GM12878 (cell line): ENCODE data around the gene STK4. TPM values are rescaled to one million over a fixed set of nuclear protein-coding genes. Genes with fewer than 3 reads are reported as not detected.

Experiments used
- ATAC-seq: fragments of 200-7000 bp; cut with Tn5 transposase; 3 replicates; pipeline ENCODE4 v1.9.1; 2020; ENCODE audit warnings: mild to moderate bottlenecking, moderate library complexity
- BruUV-seq: library from RNA; stranded (reverse); fragments of 400-500 nt; replicated peaks from 2 replicates; lab custom pipeline; 2021; lab: Mats Ljungman, UMichigan
- CTCF ChIA-PET: fragments of 300-600 bp; sonication (Branson Sonifier 250); formaldehyde crosslinking; extraction: SDS; loops from one replicate; lab custom pipeline; 2021; ENCODE audit warnings: inconsistent platforms; lab: Yijun Ruan, JAX
- POLR2A ChIA-PET: fragments of 350-600 bp; formaldehyde crosslinking; extraction: SDS; loops from one replicate; lab custom pipeline; 2021; ENCODE audit warnings: inconsistent platforms; lab: Charles Lee
- RAD21 ChIA-PET: fragments of 300-600 bp; sonication (Branson Sonifier 250); formaldehyde crosslinking; loops from one replicate; lab custom pipeline; 2023; ENCODE audit warnings: antibody characterized with exemption; ENCODE audit not compliant: unreplicated experiment; lab: Charles Lee
- SMC1A ChIA-PET: fragments of 300-600 bp; sonication (Branson Sonifier 250); formaldehyde crosslinking; loops from one replicate; lab custom pipeline; 2023; ENCODE audit not compliant: unreplicated experiment, uncharacterized antibody; lab: Charles Lee
- DNase-seq: peaks from one replicate; pipeline ENCODE4 v3.0.0-alpha.2; 2011; ENCODE audit warnings: low read depth, low spot score
- FAIRE-seq: peaks from 3 replicates; lab custom pipeline; 2011; peaks lifted over from hg19 to GRCh38; lab: Jason Lieb, UNC
- H2AFZ ChIP-seq: 2 replicates; pipeline ENCODE4 v1.6.0; 2011; ENCODE audit warnings: low read depth, low read length, control low read depth; ENCODE audit not compliant: control insufficient read depth
- H3K27ac ChIP-seq: 2 replicates; pipeline ENCODE4 v1.5.1; 2011; ENCODE audit warnings: control low read depth; ENCODE audit not compliant: control insufficient read depth, insufficient read depth
- H3K27me3 ChIP-seq, 2 experiments: replicated peaks in 1 of 2; 2 replicates each; pipeline versions ENCODE4 v1.6.0 to v1.6.1; 2011; ENCODE audit warnings: low read length in 1 of 2; ENCODE audit not compliant: control insufficient read depth in 2 of 2, insufficient read depth in 2 of 2
- H3K36me3 ChIP-seq, 2 experiments: 2 replicates each; pipeline ENCODE4 v1.5.1; 2011; ENCODE audit warnings: low read length in 1 of 2; ENCODE audit not compliant: control insufficient read depth in 2 of 2, insufficient read depth in 2 of 2
- H3K4me1 ChIP-seq: 2 replicates; pipeline ENCODE4 v1.6.1; 2011; ENCODE audit warnings: mild to moderate bottlenecking, low read length, moderate library complexity, mixed read lengths; ENCODE audit not compliant: control insufficient read depth, insufficient read depth
- H3K4me2 ChIP-seq: 2 replicates; pipeline ENCODE4 v1.6.0; 2011; ENCODE audit warnings: control low read depth; ENCODE audit not compliant: control insufficient read depth, insufficient read depth
- H3K4me3 ChIP-seq: fragments of 200-600 bp; sonication (generic); 2 replicates; pipeline ENCODE4 v1.5.1; 2016
- H3K79me2 ChIP-seq: 2 replicates; pipeline ENCODE4 v1.6.0; 2011; ENCODE audit warnings: low read length; ENCODE audit not compliant: control insufficient read depth, insufficient read depth
- H3K9ac ChIP-seq: 2 replicates; pipeline ENCODE4 v1.8.0; 2011; ENCODE audit warnings: low read length, control low read depth, mixed read lengths; ENCODE audit not compliant: control insufficient read depth, insufficient read depth
- H3K9me3 ChIP-seq: replicated peaks from 3 replicates; pipeline ENCODE4 v1.5.1; 2011; ENCODE audit warnings: mild to moderate bottlenecking, low read length; ENCODE audit not compliant: control insufficient read depth, insufficient read depth
- H4K20me1 ChIP-seq: 2 replicates; pipeline ENCODE4 v1.6.0; 2011; ENCODE audit not compliant: control insufficient read depth, insufficient read depth
- ETV6 ChIP-seq, 2 experiments: fragments of 450-650 bp in 1 of 2; IDR thresholded peaks in 1 of 2; conservative IDR thresholded peaks in 1 of 2; 2 replicates each; pipeline ENCODE4 v1.6.1; 2014; ENCODE audit warnings: antibody characterized with exemption in 1 of 2, borderline replicate concordance in 1 of 2, low read depth in 1 of 2, mild to moderate bottlenecking in 1 of 2, moderate library complexity in 1 of 2
- POLR2A ChIP-seq: IDR thresholded peaks from 2 replicates; pipeline ENCODE4 v1.6.1; 2011; ENCODE audit warnings: low read depth, mild to moderate bottlenecking, low read length
- RAD21 ChIP-seq: IDR thresholded peaks from 2 replicates; pipeline ENCODE4 v1.6.1; 2011; ENCODE audit warnings: mild to moderate bottlenecking, low read depth, low read length, moderate library complexity; ENCODE audit not compliant: insufficient read depth
- RFX5 ChIP-seq: IDR thresholded peaks from 2 replicates; pipeline ENCODE4 v1.6.1; 2011; ENCODE audit warnings: low read depth, low read length, improper control_type of control experiment
- SMC3 ChIP-seq: IDR thresholded peaks from 2 replicates; pipeline ENCODE4 v1.6.1; 2011; ENCODE audit warnings: low read length, improper control_type of control experiment, borderline replicate concordance
- WGBS: methylation state at CpG from one replicate; pipeline ENCODE4 v1.1.6; 2016; ENCODE audit warnings: low lambda C conversion rate; ENCODE audit not compliant: insufficient replicate concordance, insufficient coverage; ENCODE audit errors: missing lambda C conversion rate; 5-methylcytosine and 5-hydroxymethylcytosine counted together
- in situ Hi-C: fragments of 300-500 bp; cut with MboI; formaldehyde crosslinking; loops from 9 replicates; pipeline ENCODE4 v1.14.3; 2018; ENCODE audit warnings: mixed read lengths
- intact Hi-C: fragments of 100-400 bp; cut with micrococcal nuclease; formaldehyde crosslinking; loops from one replicate; pipeline ENCODE4 v1.14.2; 2022; ENCODE audit not compliant: unreplicated experiment
- polyA plus RNA-seq, 11 experiments: library from polyadenylated mRNA; depleted of rRNA in 4 of 11; unstranded in 6 of 11; stranded (reverse) in 5 of 11; fragments of >200 nt; fragmentation: Nextera tagmentation in 4 of 11; fragmentation: Illumina TruSeq in 1 of 11; extraction: Ambion mirVana in 4 of 11; extraction: Trizol in 1 of 11; gene quantifications; 1 replicate in 1 of 11; 2 replicates in 10 of 11; pipeline versions ENCODE4 v1.2.1 to v1.2.3, GENCODE V29; 2011 to 2016; ENCODE audit warnings: inconsistent platforms in 2 of 11, missing spikeins in 2 of 11, low read depth in 1 of 11
- total RNA-seq, 4 experiments: library from RNA; depleted of rRNA in 3 of 4; stranded (reverse); fragments of >200 nt in 3 of 4; fragmentation: Illumina TruSeq in 1 of 4; extraction: Trizol in 1 of 4; gene quantifications; 2 replicates each; pipeline versions ENCODE4 v1.2.1 to v1.2.3, GENCODE V29; 2013 to 2021
- TF ChIP-seq, protein P1 (sequence below), 3 experiments: IDR thresholded peaks in 2 of 3; conservative IDR thresholded peaks in 1 of 3; 2 replicates each; pipeline ENCODE4 v1.5.1; 2011; ENCODE audit warnings: low read depth in 3 of 3, low read length in 3 of 3, mild to moderate bottlenecking in 3 of 3, control low read depth in 2 of 3, moderate library complexity in 2 of 3, inconsistent platforms in 1 of 3, mixed read lengths in 1 of 3; ENCODE audit not compliant: control insufficient read depth in 2 of 3, insufficient read depth in 1 of 3; ENCODE audit errors: extremely low read depth in 1 of 3

The STK4 gene
- total and polyA plus RNA-seq, 10 of the 15 experiments (the other 5 are each of a cell fraction or from before 2014, with no cell fraction given): 24.0 to 135 (median 89.7) TPM

DNA sequence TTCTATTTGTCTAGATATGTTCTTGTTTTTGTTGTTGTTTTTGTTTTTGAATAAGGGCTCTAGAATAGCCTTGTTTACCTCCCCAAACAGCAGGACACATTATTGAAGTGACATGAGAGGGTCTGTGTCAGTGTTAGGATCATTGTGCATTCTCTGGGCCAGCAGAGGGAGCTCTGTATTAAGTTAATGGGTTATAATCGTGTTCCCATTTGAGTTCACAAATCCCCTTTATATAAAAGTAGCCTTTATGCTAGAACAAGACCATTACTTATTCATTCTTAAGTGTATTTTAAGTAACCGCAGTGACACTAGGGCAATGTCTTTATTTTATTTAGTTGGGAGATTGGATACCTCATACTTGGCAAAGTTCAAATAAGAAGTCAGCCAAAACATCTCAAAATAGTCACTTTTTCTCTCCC is 44.8 kb downstream of the STK4 start:
- Histone ChIP-seq H3K4me2 (no peak overlapping the region), H2AFZ (no peak overlapping the region), H3K79me2 (peaks cover 6% of the 10 kb centered on the region), H3K27ac (no peak overlapping the region), H3K9me3 (no peaks in the 10 kb centered on the region), H3K9ac (no peak overlapping the region), H3K36me3 (peaks cover 2 to 43% of the 10 kb centered on the region in 2 experiments), H3K4me1 (no peaks in the 10 kb centered on the region), H3K4me3 (no peak overlapping the region), H3K27me3 (no peaks in the 10 kb centered on the region), H4K20me1 (0 out of 2 replicates have a peak, but pooled peaks cover 3% of the 10 kb centered on the region)
- in situ Hi-C loops (no loop called here), intact Hi-C loops (loop anchor here (5.0 kb wide), 1 partner anchor 86 kb away; no protein-coding TSS in a partner anchor)
- ChIA-PET POLR2A (interaction anchor here (0.7 kb wide), 2 partner anchors 10 to 58 kb away, joined by 3 read pairs; no protein-coding TSS in a partner anchor), RAD21 (interaction anchor here (1.2 to 3.5 kb wide), 3 partner anchors 9 to 101 kb away, joined by 3 to 28 read pairs (median 6); no protein-coding TSS in a partner anchor), SMC1A (interaction anchor here (0.8 to 2.8 kb wide), 13 partner anchors 9 to 100 kb away, joined by 3 to 18 read pairs (median 3); partner anchors contain the start of gene STK4), CTCF (interaction anchor here (0.6 to 4.6 kb wide), 29 partner anchors 8 to 280 kb away, joined by 3 to 65 read pairs (median 5); no protein-coding TSS in a partner anchor)
- no TSS peak for BruUV-seq
- no peak for FAIRE-seq
- WGBS: 50% methylated on average over 2 of the region's 2 CpGs
- peak; percentile 79 for ATAC-seq
- TF ChIP-seq POLR2A (no peak), RAD21 (peak; percentile 67), SMC3 (peak; percentile 53; the same call in 1 of the 2 replicates), RFX5 (no peak), ETV6 (conservative IDR thresholded peaks at IDR 0.05 in 1 of 2, IDR thresholded peaks at IDR 0.05 in 1 of 2; ENCODE audit: borderline replicate concordance in 1 of 2, low read depth in 1 of 2) (no peak)
- TF ChIP-seq, protein P1, sequence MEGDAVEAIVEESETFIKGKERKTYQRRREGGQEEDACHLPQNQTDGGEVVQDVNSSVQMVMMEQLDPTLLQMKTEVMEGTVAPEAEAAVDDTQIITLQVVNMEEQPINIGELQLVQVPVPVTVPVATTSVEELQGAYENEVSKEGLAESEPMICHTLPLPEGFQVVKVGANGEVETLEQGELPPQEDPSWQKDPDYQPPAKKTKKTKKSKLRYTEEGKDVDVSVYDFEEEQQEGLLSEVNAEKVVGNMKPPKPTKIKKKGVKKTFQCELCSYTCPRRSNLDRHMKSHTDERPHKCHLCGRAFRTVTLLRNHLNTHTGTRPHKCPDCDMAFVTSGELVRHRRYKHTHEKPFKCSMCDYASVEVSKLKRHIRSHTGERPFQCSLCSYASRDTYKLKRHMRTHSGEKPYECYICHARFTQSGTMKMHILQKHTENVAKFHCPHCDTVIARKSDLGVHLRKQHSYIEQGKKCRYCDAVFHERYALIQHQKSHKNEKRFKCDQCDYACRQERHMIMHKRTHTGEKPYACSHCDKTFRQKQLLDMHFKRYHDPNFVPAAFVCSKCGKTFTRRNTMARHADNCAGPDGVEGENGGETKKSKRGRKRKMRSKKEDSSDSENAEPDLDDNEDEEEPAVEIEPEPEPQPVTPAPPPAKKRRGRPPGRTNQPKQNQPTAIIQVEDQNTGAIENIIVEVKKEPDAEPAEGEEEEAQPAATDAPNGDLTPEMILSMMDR (IDR thresholded peaks at IDR 0.05 in 2 of 3, conservative IDR thresholded peaks at IDR 0.05 in 1 of 3; ENCODE audit: control insufficient read depth in 2 of 3, extremely low read depth in 1 of 3, insufficient read depth in 1 of 3, low read depth in 3 of 3, low read length in 3 of 3): peak; percentile 55 to 64 (median 61)
- no peak for DNase-seq
